GM18907 (cell line): ENCODE measurements around the gene MYBPHL.

Source experiments
- ATAC-seq: cut with Tn5 transposase; IDR thresholded peaks from one replicate; pipeline ENCODE4 v1.9.1; 2021; ENCODE audit warnings: mild to moderate bottlenecking, moderate library complexity; ENCODE audit not compliant: unreplicated experiment

The MYBPHL gene

GRCh38 chr1:109306832-109307273, at the start of gene MYBPHL:
MYBPHL (minus strand) TSS chr1:109307011; CDS start chr1:109306991, 20 bp downstream.
- no peak for ATAC-seq

- ATAC-seq, result no peak
Measured at GRCh38 chr1:109356505-109356904, 49.7 kb upstream of the MYBPHL start.

GRCh38 chr1:109354929-109355328, 48.1 kb upstream of the MYBPHL start:
- no peak for ATAC-seq

GRCh38 chr1:109351457-109351856, 44.6 kb upstream of the MYBPHL start:
- no peak for ATAC-seq

- no peak for ATAC-seq
Measured at GRCh38 chr1:109350655-109351054, 43.8 kb upstream of the MYBPHL start.

GRCh38 chr1:109350182-109350581, 43.4 kb upstream of the MYBPHL start:
- ATAC-seq, result no peak

GRCh38 chr1:109347511-109347910, 40.7 kb upstream of the MYBPHL start:
- ATAC-seq, result no peak

- ATAC-seq, result no peak
Measured at GRCh38 chr1:109341944-109342930, 35.4 kb upstream of the MYBPHL start.

- no peak for ATAC-seq
Measured at GRCh38 chr1:109338608-109339007, 31.8 kb upstream of the MYBPHL start.

GRCh38 chr1:109338091-109338490, 31.3 kb upstream of the MYBPHL start:
- no peak for ATAC-seq

GRCh38 chr1:109335091-109335490, 28.3 kb upstream of the MYBPHL start:
- ATAC-seq, result no peak

- ATAC-seq, result no peak
Measured at GRCh38 chr1:109331113-109331512, 24.3 kb upstream of the MYBPHL start.

- no peak for ATAC-seq
Measured at GRCh38 chr1:109327285-109327684, 20.5 kb upstream of the MYBPHL start.

- ATAC-seq, result no peak
Measured at GRCh38 chr1:109322974-109323373, 16.2 kb upstream of the MYBPHL start.

- ATAC-seq, result no peak
Measured at GRCh38 chr1:109319114-109319513, 12.3 kb upstream of the MYBPHL start.

- no peak for ATAC-seq
Measured at GRCh38 chr1:109316506-109316905, 9.7 kb upstream of the MYBPHL start.

GRCh38 chr1:109315288-109315687, 8.5 kb upstream of the MYBPHL start:
- no peak for ATAC-seq

- no peak for ATAC-seq
Measured at GRCh38 chr1:109314795-109315194, 8.0 kb upstream of the MYBPHL start.

GRCh38 chr1:109312978-109313775, 6.4 kb upstream of the MYBPHL start:
- no peak for ATAC-seq

GRCh38 chr1:109312246-109312645, 5.4 kb upstream of the MYBPHL start:
- no peak for ATAC-seq

- ATAC-seq, result no peak
Measured at GRCh38 chr1:109309347-109309746, 2.5 kb upstream of the MYBPHL start.
